ENCODE data around the gene CCDC61.

The CCDC61 gene

GRCh38 chr19:45973553-45974338 lies 21.5 kb upstream of the CCDC61 start, which contains the start of gene NOVA2:
NOVA2 (minus strand) TSS chr19:45973865; CDS start chr19:45973351, 514 bp downstream.
- peak; percentile 87 for DNase-seq

GRCh38 chr19:45975306-45976070 lies 19.8 kb upstream of the CCDC61 start:
- no peak for DNase-seq

GRCh38 chr19:45976178-45976577 lies 19.1 kb upstream of the CCDC61 start:
- peak; percentile 27 for DNase-seq

GRCh38 chr19:45978156-45978555 lies 17.1 kb upstream of the CCDC61 start:
- no peak for DNase-seq

GRCh38 chr19:45981350-45981749 lies 13.9 kb upstream of the CCDC61 start:
- no peak for DNase-seq

GRCh38 chr19:45985321-45985720 lies 9.9 kb upstream of the CCDC61 start:
- DNase-seq, result no peak

- DNase-seq, result no peak
Observed at GRCh38 chr19:45990113-45990728, 5.0 kb upstream of the CCDC61 start.

GRCh38 chr19:45994456-45994997 lies 740 bp upstream of the CCDC61 start:
- no peak for DNase-seq

GRCh38 chr19:45995715-45996385 lies 583 bp downstream of the CCDC61 start:
- no peak for DNase-seq

- DNase-seq, result no peak
Observed at GRCh38 chr19:45996933-45997332, 1.7 kb downstream of the CCDC61 start.

- no peak for DNase-seq
Observed at GRCh38 chr19:45998834-45999233, 3.6 kb downstream of the CCDC61 start.

- DNase-seq, result peak; percentile 10
Observed at GRCh38 chr19:45999653-46000121, 4.4 kb downstream of the CCDC61 start.

GRCh38 chr19:46000491-46001246 lies 5.4 kb downstream of the CCDC61 start:
- no peak for DNase-seq

GRCh38 chr19:46002678-46003275 lies 7.5 kb downstream of the CCDC61 start:
- DNase-seq, result no peak

- DNase-seq, result no peak
Observed at GRCh38 chr19:46006411-46006810, 11.1 kb downstream of the CCDC61 start.

GRCh38 chr19:46009530-46010510 lies 14.6 kb downstream of the CCDC61 start:
- DNase-seq, result peak; percentile 63

- DNase-seq, result no peak
Observed at GRCh38 chr19:46014534-46014933, 19.3 kb downstream of the CCDC61 start.

GRCh38 chr19:46014941-46015686 lies 19.8 kb downstream of the CCDC61 start:
- DNase-seq, result peak; percentile 95

- DNase-seq, result peak; percentile 35
Observed at GRCh38 chr19:46015687-46016425, 20.6 kb downstream of the CCDC61 start.
